Stimulated activated naive CD8-positive, alpha-beta T cell treated with anti-CD3 and anti-CD28 coated beads, Interleukin-15, amount 100 ng/mL, for 72 hours (primary cell): ENCODE measurements around the gene SULF2.
A peak's percentile ranks its signal among the peaks of the same experiment; 100 is the strongest.
"Not testable (repeated sequence)": the region's sequence is repeated elsewhere in the genome, so short reads cannot be mapped to it uniquely, and the experiment has no call there.

Experiments
- ATAC-seq: fragments of 150-1000 bp; cut with Tn5 transposase; 2 replicates; pipeline ENCODE4 v1.10.0; 2021; ENCODE audit warnings: mild to moderate bottlenecking, moderate library complexity
- DNase-seq, 2 donors: peaks; one replicate each; pipeline ENCODE4 v3.0.0; 2021 to 2022
- H3K27ac Mint-ChIP-seq, 2 donors: one replicate each; pipeline ENCODE4 v1.8.0; 2022; ENCODE audit warnings: mild to moderate bottlenecking in 2 of 2, mixed read lengths in 2 of 2, moderate library complexity in 2 of 2
- H3K27me3 Mint-ChIP-seq: one replicate; pipeline ENCODE4 v1.8.0; 2022; ENCODE audit warnings: mixed read lengths
- H3K4me1 Mint-ChIP-seq: one replicate; pipeline ENCODE4 v1.8.0; 2022; ENCODE audit warnings: mild to moderate bottlenecking, mixed read lengths
- H3K4me3 Mint-ChIP-seq, 2 donors: one replicate each; pipeline ENCODE4 v1.8.0; 2022; ENCODE audit warnings: mild to moderate bottlenecking in 2 of 2, mixed read lengths in 2 of 2, moderate library complexity in 1 of 2
- H3K9me3 Mint-ChIP-seq, 2 donors: one replicate each; pipeline ENCODE4 v1.8.0; 2022; ENCODE audit warnings: mixed read lengths in 2 of 2

The SULF2 gene

GRCh38 chr20:47795214-47795907, 10.1 kb upstream of the SULF2 start:
- ATAC-seq, result no peak
- Mint-ChIP-seq H3K4me1 (no peaks in the 10 kb centered on the region), H3K4me3 (no peak overlapping the region), H3K9me3 (no peaks in the 10 kb centered on the region), H3K27me3 (peaks cover 13% of the 10 kb centered on the region), H3K27ac (no peak overlapping the region)
- no peak for DNase-seq

DNA sequence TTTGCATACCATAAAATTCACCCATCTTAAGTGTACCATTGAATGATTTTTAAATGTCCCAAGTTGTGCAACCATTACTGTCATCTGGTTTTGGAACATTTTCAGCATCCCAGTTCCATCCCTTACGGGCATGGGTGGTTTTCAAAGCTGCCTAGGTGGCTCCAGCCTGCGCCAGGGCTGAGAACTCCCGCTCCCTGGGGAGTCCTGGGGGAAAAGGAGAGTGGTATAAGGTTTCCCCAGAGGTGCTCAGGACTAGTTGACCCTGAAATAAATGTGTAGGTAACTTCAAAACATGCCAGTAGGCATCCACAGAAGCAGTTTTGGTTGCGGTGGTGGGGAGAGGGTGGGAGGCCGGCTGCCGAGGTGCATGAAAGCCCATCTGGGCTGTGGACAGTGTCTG, 9.0 kb upstream of the SULF2 start:
- peaks cover 22% of the 10 kb centered on the region for H3K27me3 Mint-ChIP-seq
- not testable (repeated sequence) for ATAC-seq, DNase-seq, H3K4me1 Mint-ChIP-seq, H3K27ac Mint-ChIP-seq, H3K9me3 Mint-ChIP-seq, H3K4me3 Mint-ChIP-seq

GRCh38 chr20:47792021-47792618, 6.8 kb upstream of the SULF2 start:
- DNase-seq (no peak), ATAC-seq (no peak)
- Mint-ChIP-seq H3K4me3 (no peak overlapping the region), H3K9me3 (no peaks in the 10 kb centered on the region), H3K27me3 (peaks cover 41% of the 10 kb centered on the region), H3K4me1 (no peaks in the 10 kb centered on the region), H3K27ac (no peak overlapping the region)

DNA sequence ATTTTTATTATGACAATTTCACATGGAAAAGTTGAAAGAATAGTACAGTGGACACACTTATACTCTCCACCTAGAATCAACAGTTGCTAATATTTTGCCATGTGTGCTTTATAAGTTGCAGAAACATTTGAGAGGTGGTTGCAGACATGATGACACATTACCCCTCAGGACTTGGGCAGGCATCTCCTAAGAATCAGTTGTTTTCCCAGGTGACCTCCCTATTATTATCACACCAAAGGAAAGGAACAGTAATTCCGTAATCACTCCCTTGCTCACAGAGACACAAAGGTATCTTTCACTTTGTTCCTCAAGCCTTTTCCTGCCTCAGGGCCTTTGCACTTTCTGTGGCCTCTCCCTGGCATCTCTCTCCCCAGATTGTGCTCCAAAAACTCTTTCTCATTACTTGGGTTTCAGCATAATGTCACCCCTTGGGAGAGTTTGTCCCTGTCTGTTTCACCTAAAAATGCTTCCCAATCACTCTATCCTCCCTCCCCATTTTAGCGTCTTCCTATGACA, 5.9 kb upstream of the SULF2 start:
- ATAC-seq (no peak), DNase-seq (no peak)
- Mint-ChIP-seq H3K27me3 (peaks cover 51% of the 10 kb centered on the region), H3K4me3 (no peak overlapping the region), H3K9me3 (no peaks in the 10 kb centered on the region), H3K4me1 (peaks cover 7% of the 10 kb centered on the region), H3K27ac (no peak overlapping the region)

GRCh38 chr20:47790580-47790965, 5.3 kb upstream of the SULF2 start:
- ATAC-seq (no peak), DNase-seq (no peak)
- Mint-ChIP-seq H3K4me1 (peaks cover 11% of the 10 kb centered on the region), H3K27me3 (peaks cover 56% of the 10 kb centered on the region), H3K9me3 (no peaks in the 10 kb centered on the region), H3K4me3 (no peak overlapping the region), H3K27ac (no peak overlapping the region)

- H3K27me3 Mint-ChIP-seq, result peaks cover 58% of the 10 kb centered on the region
- H3K4me3 Mint-ChIP-seq, result no peak overlapping the region
- no peak overlapping the region for H3K27ac Mint-ChIP-seq
- peaks cover 11% of the 10 kb centered on the region for H3K4me1 Mint-ChIP-seq
- no peaks in the 10 kb centered on the region for H3K9me3 Mint-ChIP-seq
- DNase-seq (no peak), ATAC-seq (no peak)
Observed at GRCh38 chr20:47789764-47790579, 4.7 kb upstream of the SULF2 start.

GRCh38 chr20:47789081-47789763, 3.9 kb upstream of the SULF2 start:
- peaks cover 64% of the 10 kb centered on the region for H3K27me3 Mint-ChIP-seq
- H3K4me1 Mint-ChIP-seq, result peaks cover 16% of the 10 kb centered on the region
- peak overlapping the region in 1 of 2 donors; percentile 50 for H3K27ac Mint-ChIP-seq
- H3K4me3 Mint-ChIP-seq, result no peak overlapping the region
- no peaks in the 10 kb centered on the region for H3K9me3 Mint-ChIP-seq
- DNase-seq (no peak), ATAC-seq (no peak)

DNA sequence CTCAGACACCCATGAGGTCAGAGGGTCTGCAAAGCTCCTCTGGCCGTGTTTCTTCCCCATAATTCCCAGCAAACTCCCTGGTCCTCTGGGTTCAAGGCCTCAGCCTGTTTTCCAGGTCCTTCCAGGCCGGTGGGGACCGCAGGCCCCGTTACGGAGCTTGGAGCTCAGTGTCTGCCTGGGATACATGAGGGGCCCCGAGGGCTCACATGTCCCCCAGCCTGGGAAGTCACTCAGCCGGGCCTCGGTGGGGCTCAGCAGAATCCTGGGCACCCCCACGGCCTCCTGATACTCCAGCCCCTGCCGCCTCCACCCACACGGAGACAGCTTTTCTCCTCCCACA, 3.4 kb upstream of the SULF2 start:
- ATAC-seq (no peak), DNase-seq (no peak)
- Mint-ChIP-seq H3K9me3 (no peaks in the 10 kb centered on the region), H3K4me1 (peaks cover 20% of the 10 kb centered on the region), H3K27me3 (peaks cover 69% of the 10 kb centered on the region), H3K27ac (no peak overlapping the region), H3K4me3 (no peak overlapping the region)

GRCh38 chr20:47786765-47787107, 1.5 kb upstream of the SULF2 start:
- H3K9me3 Mint-ChIP-seq, result no peaks in the 10 kb centered on the region
- H3K27me3 Mint-ChIP-seq, result peaks cover 88% of the 10 kb centered on the region
- H3K4me3 Mint-ChIP-seq, result peak overlapping the region; percentile 76 to 83
- peaks cover 20% of the 10 kb centered on the region for H3K4me1 Mint-ChIP-seq
- no peak overlapping the region for H3K27ac Mint-ChIP-seq
- DNase-seq (no peak), ATAC-seq (no peak)

GRCh38 chr20:47785854-47786764, 828 bp upstream of the SULF2 start:
- Mint-ChIP-seq H3K27me3 (peaks cover 83% of the 10 kb centered on the region), H3K4me1 (peaks cover 20% of the 10 kb centered on the region), H3K9me3 (no peaks in the 10 kb centered on the region), H3K27ac (no peak overlapping the region), H3K4me3 (peak overlapping the region; percentile 76 to 83)
- peak; percentile 19 to 22 for DNase-seq
- peak; percentile 58 for ATAC-seq

DNA sequence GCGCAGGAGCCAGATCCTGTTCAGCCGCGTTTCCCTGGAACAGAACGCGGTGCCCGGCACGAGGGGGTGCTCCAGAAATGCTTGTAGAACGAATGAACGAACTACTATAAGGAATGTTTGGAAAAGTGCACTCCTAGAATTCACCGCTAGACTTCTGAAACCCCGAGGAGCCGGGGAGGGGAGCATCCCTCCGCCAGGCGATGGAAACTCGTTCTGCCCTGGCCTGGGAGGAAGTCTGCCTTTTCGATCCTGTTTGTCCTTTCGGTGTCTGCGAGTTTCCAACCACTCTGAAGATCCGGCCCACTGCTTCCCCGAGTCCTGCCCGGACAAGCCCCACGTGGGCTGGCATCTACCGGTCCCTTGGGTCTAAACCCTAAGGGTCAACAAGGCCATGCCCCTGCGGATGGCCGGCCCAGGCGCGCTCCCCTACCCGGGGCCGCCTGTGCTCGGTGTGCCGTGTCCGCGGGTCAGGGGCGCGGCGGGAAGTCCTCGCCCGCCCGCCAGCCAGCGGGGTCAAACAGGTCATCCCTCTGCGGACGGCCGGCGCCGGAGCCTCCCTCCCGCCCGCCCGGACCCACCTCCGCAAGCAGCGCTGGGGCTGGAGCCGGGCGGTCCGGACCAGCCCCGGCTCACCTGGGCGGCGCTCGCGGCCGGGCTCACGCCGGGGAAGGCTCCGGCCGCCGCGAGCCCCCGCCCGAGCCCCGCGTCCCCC, 526 bp downstream of the SULF2 start:
- Mint-ChIP-seq H3K27me3 (peaks cover 69% of the 10 kb centered on the region), H3K4me1 (peaks cover 20% of the 10 kb centered on the region), H3K27ac (no peak overlapping the region), H3K9me3 (no peaks in the 10 kb centered on the region), H3K4me3 (peak overlapping the region in 1 of 2 donors; percentile 61)
- DNase-seq (no peak), ATAC-seq (peak; percentile 49)

GRCh38 chr20:47783828-47784598, 1.3 kb downstream of the SULF2 start:
- Mint-ChIP-seq H3K9me3 (no peaks in the 10 kb centered on the region), H3K27me3 (peaks cover 64% of the 10 kb centered on the region), H3K4me1 (peaks cover 20% of the 10 kb centered on the region), H3K27ac (peak overlapping the region in 1 of 2 donors; percentile 67), H3K4me3 (peak overlapping the region; percentile 11 to 61)
- ATAC-seq, result no peak
- DNase-seq, result no peak

DNA sequence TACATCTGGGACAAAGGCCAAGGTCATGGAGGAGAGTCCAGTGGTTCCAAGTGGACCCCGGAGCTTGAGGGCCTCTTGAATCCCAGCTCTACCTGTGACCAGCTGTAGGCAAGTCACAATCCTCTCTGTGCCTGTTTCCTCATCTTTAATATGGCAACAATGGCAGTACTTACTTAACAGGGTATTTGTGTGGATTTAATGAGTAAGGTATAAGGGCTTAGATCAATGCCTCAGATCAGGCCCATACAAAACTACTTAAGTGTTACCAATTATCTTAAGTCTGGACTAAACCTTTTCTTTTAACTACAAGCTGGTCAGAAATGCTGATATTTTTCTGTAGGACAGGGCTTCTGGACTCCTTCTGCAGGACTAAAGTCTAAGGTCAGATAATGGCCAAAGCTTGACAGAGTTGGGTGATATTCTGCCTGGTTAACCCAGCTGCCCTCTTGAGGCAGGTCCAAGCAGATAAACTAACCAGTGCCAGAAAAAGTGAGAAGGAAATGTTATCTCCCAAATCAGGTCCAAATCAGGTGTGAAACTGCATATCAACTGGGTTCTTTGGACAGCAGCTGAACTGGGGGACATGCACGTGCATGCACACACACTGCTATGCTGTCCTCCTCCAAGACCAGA, 2.2 kb downstream of the SULF2 start:
- Mint-ChIP-seq H3K9me3 (no peaks in the 10 kb centered on the region), H3K4me3 (no peak overlapping the region), H3K27me3 (peaks cover 55% of the 10 kb centered on the region), H3K27ac (no peak overlapping the region), H3K4me1 (peaks cover 20% of the 10 kb centered on the region)
- DNase-seq, result no peak
- ATAC-seq, result no peak
